Fibroblast of lung (primary cell): ENCODE measurements around the gene KLF15. TPM values are rescaled to one million over a fixed set of nuclear protein-coding genes. Genes with fewer than 3 reads are reported as not detected.

Source experiments
- DNase-seq, 2 donors: peaks; one replicate each; pipeline versions ENCODE4 v3.0.0 to v3.0.0-alpha.2; 2010; ENCODE audit warnings: low read depth in 2 of 2
- H2AFZ ChIP-seq: 2 replicates; pipeline ENCODE4 v1.5.1; 2012; ENCODE audit warnings: low read length, control low read depth, inconsistent platforms
- H3K27ac ChIP-seq: 2 replicates; pipeline ENCODE4 v1.5.1; 2011; ENCODE audit warnings: low read length, control low read depth; ENCODE audit not compliant: insufficient read depth
- H3K27me3 ChIP-seq: 2 replicates; pipeline ENCODE4 v1.5.1; 2011; ENCODE audit warnings: mild to moderate bottlenecking, low read length; ENCODE audit not compliant: control insufficient read depth, insufficient read depth
- H3K36me3 ChIP-seq: 2 replicates; pipeline ENCODE4 v1.5.1; 2011; ENCODE audit warnings: low read length; ENCODE audit not compliant: control insufficient read depth, insufficient read depth
- H3K4me1 ChIP-seq: 2 replicates; pipeline ENCODE4 v1.5.1; 2011; ENCODE audit warnings: low read length; ENCODE audit not compliant: control insufficient read depth, insufficient read depth; ENCODE audit errors: extremely low read depth
- H3K4me2 ChIP-seq: 2 replicates; pipeline ENCODE4 v1.5.1; 2011; ENCODE audit warnings: low read length, control low read depth; ENCODE audit not compliant: insufficient read depth; ENCODE audit errors: extremely low read depth
- H3K4me3 ChIP-seq, 4 experiments: fragments of 200-600 bp in 1 of 4; sonication (generic) in 1 of 4; replicated peaks in 1 of 4; 2 replicates each; pipeline ENCODE4 v1.5.1; 2011 to 2016; ENCODE audit warnings: low read length in 4 of 4, low read depth in 3 of 4, mild to moderate bottlenecking in 3 of 4, control low read depth in 2 of 4, inconsistent platforms in 1 of 4, mixed read lengths in 1 of 4; ENCODE audit not compliant: insufficient read depth in 1 of 4; ENCODE audit errors: control extremely low read depth in 1 of 4
- H3K79me2 ChIP-seq: 2 replicates; pipeline ENCODE4 v1.5.1; 2012; ENCODE audit warnings: mild to moderate bottlenecking, low read length, inconsistent platforms; ENCODE audit not compliant: control insufficient read depth, insufficient read depth
- H3K9ac ChIP-seq: 2 replicates; pipeline ENCODE4 v1.5.1; 2011; ENCODE audit warnings: mild to moderate bottlenecking, low read length, control low read depth; ENCODE audit not compliant: insufficient read depth
- H3K9me3 ChIP-seq: 2 replicates; pipeline ENCODE4 v1.5.1; 2012; ENCODE audit warnings: low read depth, low read length; ENCODE audit not compliant: control insufficient read depth, insufficient read depth
- H4K20me1 ChIP-seq: 2 replicates; pipeline ENCODE4 v1.5.1; 2011; ENCODE audit warnings: low read length; ENCODE audit not compliant: control insufficient read depth, insufficient read depth; ENCODE audit errors: extremely low read depth
- EZH2 ChIP-seq: IDR thresholded peaks from 2 replicates; pipeline ENCODE4 v1.5.1; 2012; ENCODE audit warnings: low read length, control low read depth, mild to moderate bottlenecking; ENCODE audit errors: missing control alignments
- polyA plus RNA-seq, 2 donors: library from polyadenylated mRNA; depleted of rRNA in 1 of 2; stranded (reverse) in 1 of 2; unstranded in 1 of 2; fragments of >200 nt; gene quantifications; 2 replicates each; pipeline ENCODE4 v1.2.1, GENCODE V29; 2011 to 2012; ENCODE audit warnings: missing spikeins in 1 of 2
- total RNA-seq: library from RNA; depleted of rRNA; stranded (reverse); fragments of >200 nt; gene quantifications from 2 replicates; pipeline ENCODE4 v1.2.1, GENCODE V29; 2014
- TF ChIP-seq, protein P1 (sequence below), 2 donors: IDR thresholded peaks in 1 of 2; conservative IDR thresholded peaks in 1 of 2; 1 replicate in 1 of 2; 2 replicates in 1 of 2; pipeline ENCODE4 v1.5.1; 2011 to 2012; ENCODE audit warnings: low read length in 2 of 2, control low read depth in 1 of 2, inconsistent platforms in 1 of 2, low read depth in 1 of 2, mild to moderate bottlenecking in 1 of 2

Gene KLF15
- total and polyA plus RNA-seq, 2 donors (not counting 1 experiment from before 2014, with no cell fraction given) = 0.15 to 4.1 TPM

DNA sequence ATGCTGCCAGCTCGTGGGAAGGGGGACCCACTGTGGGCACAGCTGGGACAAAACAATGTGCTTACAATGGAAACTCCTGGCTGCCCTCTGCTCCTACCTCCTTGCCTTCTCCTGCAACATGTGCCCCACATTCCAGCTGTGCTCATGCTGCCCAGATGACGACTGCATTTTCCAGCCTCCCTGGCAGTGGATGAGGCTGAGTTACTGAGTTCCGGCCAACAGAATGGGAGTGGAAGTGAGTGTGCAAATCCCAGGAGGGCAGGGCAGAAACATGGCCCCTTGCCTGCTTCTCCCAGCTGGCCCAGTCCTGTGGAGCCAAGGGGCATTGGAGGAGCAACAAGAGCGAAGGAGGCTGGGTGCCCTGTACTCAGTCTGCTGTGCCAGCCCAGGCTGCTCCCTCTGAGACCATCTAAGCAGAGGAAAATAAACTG is 17.1 kb downstream of the KLF15 start:
- no peaks in the 10 kb centered on the region for H3K9me3 ChIP-seq

DNA sequence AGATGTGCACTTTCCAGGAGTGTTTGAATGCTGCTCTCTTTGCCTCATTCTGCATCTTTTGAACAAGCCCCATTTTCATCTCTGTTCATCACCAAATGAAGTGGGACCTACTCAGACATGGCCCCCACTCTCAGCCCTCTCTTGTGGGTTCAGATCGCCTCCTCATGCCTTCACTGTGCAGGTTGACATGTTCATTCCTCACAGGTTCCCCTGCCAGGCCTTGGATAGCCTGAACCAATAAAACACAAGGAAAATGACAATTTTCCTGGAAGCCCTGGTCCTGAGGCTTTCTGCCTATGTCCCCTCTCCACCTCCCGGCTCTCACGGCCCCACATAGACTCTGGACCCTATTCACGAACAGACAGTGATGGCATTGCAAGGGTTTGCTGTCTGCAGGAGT is 17.7 kb downstream of the KLF15 start:
- Histone ChIP-seq H4K20me1 (no peaks in the 10 kb centered on the region), H3K27ac (no peak overlapping the region), H3K9me3 (no peaks in the 10 kb centered on the region), H3K9ac (no peak overlapping the region), H3K4me3 (no peak overlapping the region), H3K27me3 (peaks cover 8% of the 10 kb centered on the region), H3K4me2 (no peak overlapping the region), H3K36me3 (no peaks in the 10 kb centered on the region), H2AFZ (no peak overlapping the region), H3K4me1 (no peaks in the 10 kb centered on the region), H3K79me2 (no peaks in the 10 kb centered on the region)
- no peak for DNase-seq
- TF ChIP-seq, protein P1, sequence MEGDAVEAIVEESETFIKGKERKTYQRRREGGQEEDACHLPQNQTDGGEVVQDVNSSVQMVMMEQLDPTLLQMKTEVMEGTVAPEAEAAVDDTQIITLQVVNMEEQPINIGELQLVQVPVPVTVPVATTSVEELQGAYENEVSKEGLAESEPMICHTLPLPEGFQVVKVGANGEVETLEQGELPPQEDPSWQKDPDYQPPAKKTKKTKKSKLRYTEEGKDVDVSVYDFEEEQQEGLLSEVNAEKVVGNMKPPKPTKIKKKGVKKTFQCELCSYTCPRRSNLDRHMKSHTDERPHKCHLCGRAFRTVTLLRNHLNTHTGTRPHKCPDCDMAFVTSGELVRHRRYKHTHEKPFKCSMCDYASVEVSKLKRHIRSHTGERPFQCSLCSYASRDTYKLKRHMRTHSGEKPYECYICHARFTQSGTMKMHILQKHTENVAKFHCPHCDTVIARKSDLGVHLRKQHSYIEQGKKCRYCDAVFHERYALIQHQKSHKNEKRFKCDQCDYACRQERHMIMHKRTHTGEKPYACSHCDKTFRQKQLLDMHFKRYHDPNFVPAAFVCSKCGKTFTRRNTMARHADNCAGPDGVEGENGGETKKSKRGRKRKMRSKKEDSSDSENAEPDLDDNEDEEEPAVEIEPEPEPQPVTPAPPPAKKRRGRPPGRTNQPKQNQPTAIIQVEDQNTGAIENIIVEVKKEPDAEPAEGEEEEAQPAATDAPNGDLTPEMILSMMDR (conservative IDR thresholded peaks at IDR 0.05 in 1 of 2, IDR thresholded peaks at IDR 0.05 in 1 of 2; ENCODE audit: low read depth in 1 of 2, low read length in 2 of 2) = no peak
- no peak for TF ChIP-seq EZH2

More for the DNA sequence above, 17.1 kb downstream of the KLF15 start:
- H3K27ac ChIP-seq = no peak overlapping the region
- H3K79me2 ChIP-seq = no peaks in the 10 kb centered on the region
- TF ChIP-seq, protein P1 (conservative IDR thresholded peaks at IDR 0.05 in 1 of 2, IDR thresholded peaks at IDR 0.05 in 1 of 2; ENCODE audit: low read depth in 1 of 2, low read length in 2 of 2) = no peak
- TF ChIP-seq EZH2 = no peak
- no peaks in the 10 kb centered on the region for H3K36me3 ChIP-seq
- H3K9ac ChIP-seq = no peak overlapping the region
- no peak overlapping the region for H3K4me3 ChIP-seq
- DNase-seq = peak in 1 of 2 donors; percentile 55
- H3K4me1 ChIP-seq = no peaks in the 10 kb centered on the region
- H4K20me1 ChIP-seq = no peaks in the 10 kb centered on the region
- H3K27me3 ChIP-seq = peaks cover 8% of the 10 kb centered on the region
- no peak overlapping the region for H3K4me2 ChIP-seq
- H2AFZ ChIP-seq = no peak overlapping the region

DNA sequence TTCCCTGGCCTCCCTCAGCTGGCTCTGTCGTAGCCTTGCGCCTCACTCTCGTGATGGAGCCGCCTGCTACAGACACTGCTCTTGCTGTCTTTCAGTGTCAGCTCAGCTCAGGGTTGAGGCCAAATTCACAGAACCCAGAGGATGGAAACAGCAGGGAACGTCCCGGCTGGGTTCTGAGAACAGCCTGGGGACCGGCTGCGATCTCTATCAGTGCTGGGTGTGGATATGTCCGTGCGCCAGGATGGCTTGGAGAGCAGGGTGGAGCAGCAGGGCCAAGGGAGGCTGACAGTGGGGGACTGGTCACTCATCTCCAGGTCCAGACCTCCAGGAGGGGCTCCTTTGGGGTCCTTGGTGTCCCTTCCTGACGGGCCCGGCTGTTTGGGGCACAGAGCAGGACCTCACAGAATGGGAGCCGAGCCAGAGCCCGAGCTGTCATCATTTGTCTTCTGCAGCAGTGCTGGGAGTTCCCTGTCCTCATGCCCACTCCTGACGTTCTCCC is 18.4 kb downstream of the KLF15 start:
- H3K4me2 ChIP-seq = no peak overlapping the region
- H3K4me3 ChIP-seq = no peak overlapping the region
- H3K27ac ChIP-seq = no peak overlapping the region
- H3K9me3 ChIP-seq = no peaks in the 10 kb centered on the region
- no peaks in the 10 kb centered on the region for H4K20me1 ChIP-seq
- H3K36me3 ChIP-seq = no peaks in the 10 kb centered on the region
- DNase-seq = no peak
- H3K4me1 ChIP-seq = no peaks in the 10 kb centered on the region
- peaks cover 8% of the 10 kb centered on the region for H3K27me3 ChIP-seq
- H2AFZ ChIP-seq = no peak overlapping the region
- no peak for TF ChIP-seq EZH2
- TF ChIP-seq, protein P1 (conservative IDR thresholded peaks at IDR 0.05 in 1 of 2, IDR thresholded peaks at IDR 0.05 in 1 of 2; ENCODE audit: low read depth in 1 of 2, low read length in 2 of 2) = no peak
- H3K79me2 ChIP-seq = no peaks in the 10 kb centered on the region
- H3K9ac ChIP-seq = no peak overlapping the region
